Measurements from ENCODE around the gene AKAP9.

DNA sequence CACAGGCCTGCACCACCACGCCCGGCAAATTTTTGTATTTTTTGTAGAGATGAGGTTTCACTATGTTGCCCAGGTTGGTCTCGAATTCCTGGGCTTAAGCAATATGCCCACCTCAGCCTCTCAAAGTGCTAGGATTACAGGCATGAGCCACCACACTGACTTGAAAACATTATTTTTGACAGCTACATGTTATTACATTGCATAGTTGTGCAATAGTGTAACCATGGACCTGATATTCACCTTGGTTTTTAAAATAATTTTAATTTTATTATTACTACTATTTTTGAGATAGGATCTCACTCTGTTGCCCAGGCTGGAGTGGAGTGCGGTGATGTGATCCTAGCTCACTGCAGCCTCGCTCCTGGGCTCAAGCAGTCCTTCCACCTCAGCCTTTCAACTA is 18.4 kb downstream of the AKAP9 start:
- no peak for TF ChIP-seq POLR2A (IDR thresholded peaks at IDR 0.05)
- TF ChIP-seq, protein P1, sequence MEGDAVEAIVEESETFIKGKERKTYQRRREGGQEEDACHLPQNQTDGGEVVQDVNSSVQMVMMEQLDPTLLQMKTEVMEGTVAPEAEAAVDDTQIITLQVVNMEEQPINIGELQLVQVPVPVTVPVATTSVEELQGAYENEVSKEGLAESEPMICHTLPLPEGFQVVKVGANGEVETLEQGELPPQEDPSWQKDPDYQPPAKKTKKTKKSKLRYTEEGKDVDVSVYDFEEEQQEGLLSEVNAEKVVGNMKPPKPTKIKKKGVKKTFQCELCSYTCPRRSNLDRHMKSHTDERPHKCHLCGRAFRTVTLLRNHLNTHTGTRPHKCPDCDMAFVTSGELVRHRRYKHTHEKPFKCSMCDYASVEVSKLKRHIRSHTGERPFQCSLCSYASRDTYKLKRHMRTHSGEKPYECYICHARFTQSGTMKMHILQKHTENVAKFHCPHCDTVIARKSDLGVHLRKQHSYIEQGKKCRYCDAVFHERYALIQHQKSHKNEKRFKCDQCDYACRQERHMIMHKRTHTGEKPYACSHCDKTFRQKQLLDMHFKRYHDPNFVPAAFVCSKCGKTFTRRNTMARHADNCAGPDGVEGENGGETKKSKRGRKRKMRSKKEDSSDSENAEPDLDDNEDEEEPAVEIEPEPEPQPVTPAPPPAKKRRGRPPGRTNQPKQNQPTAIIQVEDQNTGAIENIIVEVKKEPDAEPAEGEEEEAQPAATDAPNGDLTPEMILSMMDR (IDR thresholded peaks at IDR 0.05), result no peak

Measured in suprapubic skin (tissue), 3 donors.